Measurements from ENCODE around the gene LIF.
A peak's percentile ranks its signal among the peaks of the same experiment; 100 is the strongest.

Gene LIF

GRCh38 chr22:30196141-30196879 lies 50.2 kb downstream of the LIF start (continued):
- TF ChIP-seq BCL11A (tag by site-specific recombination; IDR thresholded peaks at IDR 0.05; ENCODE audit: low read depth) = peak; percentile 31; the same call in 1 of the 2 replicates
- no peak for TF ChIP-seq ZNF701 (tag by site-specific recombination; IDR thresholded peaks at IDR 0.05)
- TF ChIP-seq ZNF121 (tag by site-specific recombination; IDR thresholded peaks at IDR 0.05) = no peak
- no peak for TF ChIP-seq ZNF133 (tag by site-specific recombination; IDR thresholded peaks at IDR 0.05)
- TF ChIP-seq ZNF175 (tag by site-specific recombination; IDR thresholded peaks at IDR 0.05) = no peak
- TF ChIP-seq REST (tag by site-specific recombination; IDR thresholded peaks at IDR 0.05) = peak; percentile 61
- no peak; the same call in 1 of the 2 replicates for TF ChIP-seq KLF1 (tag by site-specific recombination; IDR thresholded peaks at IDR 0.05)
- peak; percentile 78 for TF ChIP-seq SP2 (tag by site-specific recombination; IDR thresholded peaks at IDR 0.05)
- peak; percentile 94 for TF ChIP-seq TSHZ1 (tag by site-specific recombination; IDR thresholded peaks at IDR 0.05; ENCODE audit: borderline replicate concordance)
- no peak for TF ChIP-seq ZNF362 (tag by site-specific recombination; IDR thresholded peaks at IDR 0.05)
- no peak for TF ChIP-seq ZNF433 (tag by site-specific recombination; IDR thresholded peaks at IDR 0.05; ENCODE audit: low read depth)
- TF ChIP-seq ZNF629 (tag by site-specific recombination; IDR thresholded peaks at IDR 0.05) = peak; percentile 99
- TF ChIP-seq ZNF513 (tag by site-specific recombination; IDR thresholded peaks at IDR 0.05) = peak; percentile 28; the same call in 1 of the 2 replicates
- no peak for TF ChIP-seq ZIC2 (tag by site-specific recombination; IDR thresholded peaks at IDR 0.05)
- TF ChIP-seq ZNF76 (tag by site-specific recombination; IDR thresholded peaks at IDR 0.05; ENCODE audit: borderline replicate concordance, low read depth) = peak; percentile 56; the same call in 1 of the 2 replicates
- TF ChIP-seq PBX3 (CRISPR knock-in tag; IDR thresholded peaks at IDR 0.05) = no peak
- TF ChIP-seq EGR2 (tag by site-specific recombination; IDR thresholded peaks at IDR 0.05; ENCODE audit: low read depth) = no peak
- no peak for TF ChIP-seq BCL6B (tag by site-specific recombination; IDR thresholded peaks at IDR 0.05)
- no peak for TF ChIP-seq HOXD13 (CRISPR knock-in tag; IDR thresholded peaks at IDR 0.05; ENCODE audit: borderline replicate concordance)
- no peak for TF ChIP-seq ZNF114 (tag by site-specific recombination; IDR thresholded peaks at IDR 0.05)
- TF ChIP-seq ZNF112 (tag by site-specific recombination; IDR thresholded peaks at IDR 0.05) = no peak
- peak; percentile 83 for TF ChIP-seq ZNF692 (tag by site-specific recombination; IDR thresholded peaks at IDR 0.05)
- TF ChIP-seq ZNF677 (tag by site-specific recombination; IDR thresholded peaks at IDR 0.05) = no peak

Measured in HEK293 (cell line).